ENCODE measurements around the gene SERPINB6. TPM values are rescaled to one million over a fixed set of nuclear protein-coding genes. Genes with fewer than 3 reads are reported as not detected.
"Not testable (repeated sequence)": the region's sequence is repeated elsewhere in the genome, so short reads cannot be mapped to it uniquely, and the experiment has no call there.

Gene SERPINB6
- total and polyA plus RNA-seq, 9 of the 15 experiments (the other 6 are each of a cell fraction or from before 2014, with no cell fraction given) = 86.6 to 211 (median 143) TPM

DNA sequence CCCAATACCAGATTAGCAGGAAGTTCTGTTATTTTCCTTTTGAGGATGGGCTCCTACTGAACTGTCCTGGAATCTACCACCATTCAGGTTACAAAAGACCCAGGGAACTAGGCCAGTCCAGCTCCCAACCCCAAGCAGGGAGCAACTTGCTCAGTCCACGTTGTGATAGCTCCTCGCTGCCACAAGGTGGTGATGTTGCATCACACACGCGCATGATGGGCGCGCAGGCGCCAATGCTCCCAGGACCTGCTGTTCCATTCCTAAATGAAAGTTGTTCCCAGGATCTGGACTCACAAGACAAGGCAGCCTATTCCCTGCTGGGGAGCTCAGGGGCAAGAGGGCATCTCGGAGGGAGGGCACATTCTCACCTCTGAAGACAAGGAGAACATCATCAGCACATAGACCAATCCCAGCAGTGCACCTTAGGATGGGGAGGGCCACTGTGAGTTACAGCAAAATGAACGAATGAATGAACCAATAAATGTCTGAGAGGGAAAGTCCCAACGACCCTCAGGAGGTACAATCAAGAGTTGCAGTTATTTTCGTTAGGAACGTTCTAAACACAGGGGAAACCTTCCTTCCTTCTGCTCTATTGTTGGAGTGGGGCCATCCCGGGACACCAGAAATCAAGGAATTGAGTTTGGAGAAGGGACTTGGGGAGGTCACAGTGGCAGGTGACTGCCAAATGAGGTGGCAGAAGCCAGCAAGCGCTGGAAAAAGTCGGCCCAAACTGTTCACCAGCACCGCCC, 27.1 kb upstream of the SERPINB6 start:
- Histone ChIP-seq H3K36me3 (ENCODE audit: control insufficient read depth, insufficient read depth, low read length) (peaks cover 25% of the 10 kb centered on the region), H3K4me3 (peak overlapping the region; percentile 51), H3K79me2 (ENCODE audit: control insufficient read depth, insufficient read depth, low read length) (peaks cover 44% of the 10 kb centered on the region), H3K4me2 (ENCODE audit: insufficient read depth, low read length) (peak overlapping the region; percentile 93), H2AFZ (ENCODE audit: low read depth, low read length) (peak overlapping the region; percentile 87), H3K4me1 (replicated peaks in 1 of 2; ENCODE audit: control insufficient read depth in 2 of 2, insufficient read depth in 2 of 2, low read length in 2 of 2) (peaks cover 30 to 38% of the 10 kb centered on the region in 2 experiments; a peak in 4 of 5 replicates), H3K27ac (ENCODE audit: extremely low read depth, low read depth, low read length) (peak overlapping the region; percentile 61; the same call in 2 of the 3 replicates), H3K9ac (ENCODE audit: insufficient read depth in 1 of 2, low read depth in 2 of 2, low read length in 2 of 2) (peak overlapping the region; percentile 29 to 86; a peak in 3 of 4 replicates)
- ChIA-PET POLR2A (interaction anchor here (1.0 to 7.2 kb wide), 7 partner anchors 10 to 215 kb away, joined by 3 to 95 read pairs (median 5); partner anchors contain the start of genes RIPK1 and SERPINB1), CTCF (ENCODE audit: low intra/inter-chr PET ratio) (interaction anchor here (1.2 to 1.3 kb wide), 3 partner anchors 10 to 58 kb away, joined by 6 to 7 read pairs (median 6); no protein-coding TSS in a partner anchor)
- ATAC-seq (peak; percentile 66), FAIRE-seq (peak; percentile 99)
- in situ Hi-C loops (cut with MboI) = loop anchor here (5.0 to 10.0 kb wide), 3 partner anchors 126 to 734 kb away; partner anchors contain the start of gene PSMG4
- not testable (repeated sequence) for DNase-seq (ENCODE audit: extremely low read depth in 1 of 4, low spot score in 3 of 4); BruUV-seq (replicated peaks); H3K9me3 ChIP-seq (replicated peaks; ENCODE audit: control insufficient read depth, insufficient read depth, low read depth, low read length); H3K27me3 ChIP-seq (ENCODE audit: control insufficient read depth in 2 of 2, insufficient read depth in 2 of 2, low read length in 2 of 2); H3K9me1 ChIP-seq (ENCODE audit: control insufficient read depth, insufficient read depth, low read length); H4K20me1 ChIP-seq (replicated peaks; ENCODE audit: control insufficient read depth, insufficient read depth, low read length)
- whole genome bisulfite sequencing (ENCODE audit: insufficient coverage, low coverage, missing lambda C conversion rate) = 7% methylated on average over 9 of the region's 16 CpGs
- intact Hi-C loops (cut with micrococcal nuclease) = loop anchor here (5.0 to 10.0 kb wide), 3 partner anchors 119 to 734 kb away; partner anchors contain the start of genes BPHL and PSMG4
- TF ChIP-seq SP1 (CRISPR knock-in tag; IDR thresholded peaks at IDR 0.05) = 0 out of 2 replicates have a peak, but pooled peaks have one; percentile 36
- peak; percentile 91 for TF ChIP-seq PKNOX1 (IDR thresholded peaks at IDR 0.05)
- TF ChIP-seq MNT (conservative IDR thresholded peaks at IDR 0.05) = peak; percentile 21 to 50; a peak in 1 of 4 replicates
- 0 out of 2 replicates have a peak, but pooled peaks have one; percentile 32 for TF ChIP-seq MAX (CRISPR knock-in tag; IDR thresholded peaks at IDR 0.05)
- 0 out of 2 replicates have a peak, but pooled peaks have one; percentile 26 for TF ChIP-seq ZNF592 (IDR thresholded peaks at IDR 0.05)
- TF ChIP-seq, protein P1, sequence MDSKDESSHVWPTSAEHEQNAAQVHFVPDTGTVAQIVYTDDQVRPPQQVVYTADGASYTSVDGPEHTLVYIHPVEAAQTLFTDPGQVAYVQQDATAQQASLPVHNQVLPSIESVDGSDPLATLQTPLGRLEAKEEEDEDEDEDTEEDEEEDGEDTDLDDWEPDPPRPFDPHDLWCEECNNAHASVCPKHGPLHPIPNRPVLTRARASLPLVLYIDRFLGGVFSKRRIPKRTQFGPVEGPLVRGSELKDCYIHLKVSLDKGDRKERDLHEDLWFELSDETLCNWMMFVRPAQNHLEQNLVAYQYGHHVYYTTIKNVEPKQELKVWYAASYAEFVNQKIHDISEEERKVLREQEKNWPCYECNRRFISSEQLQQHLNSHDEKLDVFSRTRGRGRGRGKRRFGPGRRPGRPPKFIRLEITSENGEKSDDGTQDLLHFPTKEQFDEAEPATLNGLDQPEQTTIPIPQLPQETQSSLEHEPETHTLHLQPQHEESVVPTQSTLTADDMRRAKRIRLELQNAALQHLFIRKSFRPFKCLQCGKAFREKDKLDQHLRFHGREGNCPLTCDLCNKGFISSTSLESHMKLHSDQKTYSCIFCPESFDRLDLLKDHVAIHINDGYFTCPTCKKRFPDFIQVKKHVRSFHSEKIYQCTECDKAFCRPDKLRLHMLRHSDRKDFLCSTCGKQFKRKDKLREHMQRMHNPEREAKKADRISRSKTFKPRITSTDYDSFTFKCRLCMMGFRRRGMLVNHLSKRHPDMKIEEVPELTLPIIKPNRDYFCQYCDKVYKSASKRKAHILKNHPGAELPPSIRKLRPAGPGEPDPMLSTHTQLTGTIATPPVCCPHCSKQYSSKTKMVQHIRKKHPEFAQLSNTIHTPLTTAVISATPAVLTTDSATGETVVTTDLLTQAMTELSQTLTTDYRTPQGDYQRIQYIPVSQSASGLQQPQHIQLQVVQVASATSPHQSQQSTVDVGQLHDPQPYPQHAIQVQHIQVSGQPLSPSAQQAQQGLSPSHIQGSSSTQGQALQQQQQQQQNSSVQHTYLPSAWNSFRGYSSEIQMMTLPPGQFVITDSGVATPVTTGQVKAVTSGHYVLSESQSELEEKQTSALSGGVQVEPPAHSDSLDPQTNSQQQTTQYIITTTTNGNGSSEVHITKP (IDR thresholded peaks at IDR 0.05; ENCODE audit: partially characterized antibody) = peak; percentile 85
- 0 out of 2 replicates have a peak, but pooled peaks have one; percentile 33 for TF ChIP-seq ZBTB17 (CRISPR knock-in tag; IDR thresholded peaks at IDR 0.05)
- peak; percentile 74; the same call in 1 of the 2 replicates for TF ChIP-seq HDGF (IDR thresholded peaks at IDR 0.05)

Measured in K562 (cell line).